Fibroblast of mammary gland (primary cell): ENCODE data around the gene NBPF6.
"Not testable (repeated sequence)": the region's sequence is repeated elsewhere in the genome, so short reads cannot be mapped to it uniquely, and the experiment has no call there.

Experiments used
- DNase-seq: peaks from one replicate; pipeline ENCODE4 v3.0.0-alpha.2; 2010; ENCODE audit warnings: low read depth
- H3K4me3 ChIP-seq: 2 replicates; pipeline ENCODE4 v1.5.1; 2011; ENCODE audit warnings: low read depth, mild to moderate bottlenecking, low read length, moderate library complexity; ENCODE audit not compliant: control insufficient read depth

Gene NBPF6

GRCh38 chr1:108450043-108450442 lies at the start of gene NBPF6:
Gene NBPF6 (plus strand): TSS chr1:108450343. CDS start chr1:108450602, 259 bp downstream.
- H3K4me3 ChIP-seq, DNase-seq: not testable (repeated sequence)

- H3K4me3 ChIP-seq, DNase-seq: not testable (repeated sequence)
Observed at GRCh38 chr1:108411098-108411833, 38.9 kb upstream of the NBPF6 start.

- H3K4me3 ChIP-seq, DNase-seq: not testable (repeated sequence)
Observed at GRCh38 chr1:108420129-108420528, 30.0 kb upstream of the NBPF6 start.

GRCh38 chr1:108421061-108421916 lies 28.9 kb upstream of the NBPF6 start:
- not testable (repeated sequence) for DNase-seq, H3K4me3 ChIP-seq

- DNase-seq, H3K4me3 ChIP-seq: not testable (repeated sequence)
Observed at GRCh38 chr1:108426877-108427276, 23.3 kb upstream of the NBPF6 start.

- not testable (repeated sequence) for H3K4me3 ChIP-seq, DNase-seq
Observed at GRCh38 chr1:108432002-108432401, 18.1 kb upstream of the NBPF6 start.

- DNase-seq, H3K4me3 ChIP-seq: not testable (repeated sequence)
Observed at GRCh38 chr1:108433404-108433803, 16.7 kb upstream of the NBPF6 start.

GRCh38 chr1:108438536-108438935 lies 11.6 kb upstream of the NBPF6 start:
- DNase-seq, H3K4me3 ChIP-seq: not testable (repeated sequence)

GRCh38 chr1:108454521-108454920 lies 4.4 kb downstream of the NBPF6 start:
- H3K4me3 ChIP-seq, DNase-seq: not testable (repeated sequence)

GRCh38 chr1:108458661-108459060 lies 8.5 kb downstream of the NBPF6 start:
- DNase-seq, H3K4me3 ChIP-seq: not testable (repeated sequence)

- not testable (repeated sequence) for DNase-seq, H3K4me3 ChIP-seq
Observed at GRCh38 chr1:108461758-108462157, 11.6 kb downstream of the NBPF6 start.

GRCh38 chr1:108463962-108464361 lies 13.8 kb downstream of the NBPF6 start:
- not testable (repeated sequence) for H3K4me3 ChIP-seq, DNase-seq

- not testable (repeated sequence) for H3K4me3 ChIP-seq, DNase-seq
Observed at GRCh38 chr1:108466166-108466565, 16.0 kb downstream of the NBPF6 start.

- H3K4me3 ChIP-seq, DNase-seq: not testable (repeated sequence)
Observed at GRCh38 chr1:108467155-108467554, 17.0 kb downstream of the NBPF6 start.

GRCh38 chr1:108470750-108471149 lies 20.6 kb downstream of the NBPF6 start:
- DNase-seq, H3K4me3 ChIP-seq: not testable (repeated sequence)

- not testable (repeated sequence) for DNase-seq
Observed at GRCh38 chr1:108474516-108474915, 24.4 kb downstream of the NBPF6 start.

More at GRCh38 chr1:108474516-108474915, 24.4 kb downstream of the NBPF6 start:
- not testable (repeated sequence) for H3K4me3 ChIP-seq
